ENCODE data around the gene VIPR1.

DNA sequence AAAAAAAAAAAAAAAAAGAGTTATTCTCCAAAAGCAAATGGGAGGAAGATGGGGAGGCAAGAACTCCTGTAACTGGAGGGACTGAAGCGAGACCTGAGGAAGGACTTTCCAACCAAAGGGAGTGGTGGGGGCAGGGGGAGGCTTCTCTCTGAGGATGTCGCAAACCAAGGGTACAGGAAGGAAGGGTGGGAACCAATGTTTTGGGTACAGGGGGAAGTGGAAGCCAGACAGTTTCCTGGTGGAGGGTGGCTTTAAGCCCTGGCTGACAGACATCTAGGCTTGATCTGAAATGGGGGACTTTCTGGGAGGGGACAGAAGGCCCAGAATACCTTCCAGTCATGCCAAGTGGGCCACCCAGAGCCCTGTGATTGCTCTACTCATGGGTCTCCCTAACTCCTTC, 27.0 kb downstream of the VIPR1 start:
- TF ChIP-seq EZH2 (IDR thresholded peaks at IDR 0.05; ENCODE audit: insufficient read depth, poor library complexity, severe bottlenecking) (no peak), EZH2phosphoT487 (IDR thresholded peaks at IDR 0.05; ENCODE audit: insufficient read depth, low read depth) (no peak)

All from GM23248 (cell line).